GM21825 (cell line): ENCODE results near the gene KIF17.

Source experiments
- ATAC-seq: cut with Tn5 transposase; IDR thresholded peaks from one replicate; pipeline ENCODE4 v1.9.1; 2021; ENCODE audit warnings: mild to moderate bottlenecking, moderate library complexity; ENCODE audit not compliant: unreplicated experiment

The KIF17 gene

DNA sequence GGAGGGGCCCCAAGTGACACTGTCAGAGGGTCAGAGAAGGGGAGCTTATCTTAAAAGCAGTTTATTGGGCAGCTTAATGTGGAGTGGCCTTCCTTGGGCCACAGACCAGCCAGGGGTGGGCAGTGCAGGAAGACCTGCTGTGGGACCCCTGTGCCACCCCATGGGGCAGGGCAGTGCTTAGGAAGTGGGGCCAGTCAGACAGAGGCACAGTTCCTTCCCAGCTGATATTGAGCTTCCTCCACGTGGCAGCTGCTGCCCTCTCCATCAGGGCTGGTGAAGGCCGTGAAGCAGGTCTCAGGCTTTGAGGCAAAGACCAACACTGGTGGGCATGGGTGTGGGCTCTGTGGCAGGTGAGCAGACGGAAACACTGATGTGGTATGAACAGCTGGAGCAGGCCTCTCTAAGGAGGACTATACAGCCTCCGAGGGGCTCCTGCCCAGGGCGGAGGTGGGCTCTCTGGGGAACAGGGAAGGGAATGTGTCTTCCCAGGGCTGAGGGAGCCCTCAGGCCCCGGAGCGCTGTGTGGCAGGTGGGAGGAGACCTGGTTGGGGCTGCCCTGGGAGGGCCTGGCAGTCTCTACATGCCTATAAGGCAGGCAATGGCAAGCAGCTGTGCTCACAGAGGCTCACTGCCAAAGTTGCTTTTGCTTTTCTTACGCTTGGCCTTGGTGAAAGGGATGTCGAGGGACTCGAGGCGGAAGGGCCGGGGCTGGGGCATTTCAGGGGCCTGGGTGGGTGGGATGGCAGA lies 53.7 kb downstream of the KIF17 start:
- no peak for ATAC-seq

DNA sequence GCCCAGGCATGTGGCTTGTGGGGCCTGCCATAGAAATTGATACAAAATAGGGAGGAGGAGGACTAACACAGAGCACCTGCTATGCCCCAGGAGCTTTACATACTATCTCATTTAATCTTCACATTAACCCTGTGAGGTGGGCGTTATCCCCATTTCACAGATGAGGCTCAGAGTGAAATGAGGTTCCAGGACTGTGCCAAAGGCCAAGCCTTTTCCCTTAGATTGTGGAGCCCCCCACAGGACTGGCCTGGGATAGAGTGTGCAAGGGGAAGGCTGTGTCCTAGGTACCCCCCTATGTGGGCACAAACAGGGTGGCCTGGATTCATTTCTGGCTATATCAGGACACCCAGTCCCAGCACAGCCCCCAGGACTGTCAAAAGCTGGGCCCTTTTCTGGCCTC lies 54.4 kb downstream of the KIF17 start:
- no peak for ATAC-seq

DNA sequence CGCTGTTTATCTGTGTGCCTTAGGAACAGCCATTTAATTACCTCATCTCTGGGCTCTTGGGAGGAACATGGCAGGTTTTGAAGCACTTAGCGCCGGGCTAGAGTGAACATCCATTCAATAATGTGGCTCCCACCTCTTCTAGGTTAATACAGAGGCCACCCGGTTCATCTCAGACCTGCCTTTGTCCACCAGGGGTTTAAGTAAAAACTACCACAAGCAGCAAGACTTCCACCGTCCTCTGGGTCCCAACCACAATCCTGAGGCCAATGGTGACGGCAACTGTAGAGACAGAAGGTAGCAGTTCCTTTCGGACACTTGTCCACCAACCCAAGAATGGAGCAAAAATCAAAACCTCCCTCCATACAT lies 55.7 kb downstream of the KIF17 start:
- no peak for ATAC-seq

DNA sequence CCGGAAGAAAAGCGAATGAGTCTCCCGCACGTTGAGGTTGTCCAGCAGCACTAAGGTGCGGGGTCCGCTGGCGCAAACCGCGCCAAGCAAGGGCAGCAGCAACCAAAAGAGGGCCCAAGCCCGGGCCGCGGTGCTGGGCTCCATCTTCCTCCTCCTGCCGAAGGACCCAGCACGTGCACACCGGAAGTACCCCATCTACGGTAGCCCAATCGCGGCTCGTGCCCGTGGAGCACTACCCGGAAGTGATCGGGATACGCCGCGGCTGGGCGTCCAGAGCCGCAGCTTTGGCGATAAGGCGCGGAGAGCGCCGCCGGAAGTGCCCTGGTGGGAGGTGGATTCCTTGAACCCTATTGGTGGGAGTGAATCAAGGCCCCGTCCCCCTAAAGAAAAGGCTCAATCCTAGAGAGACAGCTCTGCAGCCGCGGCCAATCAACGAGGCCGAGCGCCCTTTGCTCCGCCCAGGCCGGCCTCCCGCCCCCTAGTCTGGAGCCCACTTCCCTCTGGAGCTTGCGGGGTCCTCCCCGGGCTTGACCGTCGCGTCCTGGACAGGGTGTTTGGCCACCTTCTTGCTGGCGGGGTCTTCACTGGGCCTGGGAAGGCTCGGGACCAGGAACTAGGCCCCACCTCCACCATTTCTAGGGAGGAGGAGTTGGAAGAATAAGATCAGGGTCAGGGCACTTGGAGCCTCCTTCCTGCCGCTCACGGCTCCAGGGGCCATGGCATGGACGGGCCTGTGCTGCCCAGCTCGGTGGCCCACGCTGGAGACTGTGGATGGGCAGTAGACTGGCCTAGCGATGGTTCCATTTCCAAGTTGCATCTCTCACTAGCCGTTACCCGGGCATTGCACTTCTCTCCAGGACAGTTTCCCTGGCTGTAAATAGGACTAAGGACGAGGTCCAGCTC lies 56.3 kb downstream of the KIF17 start, which contains the start of gene DDOST:
TSS of gene DDOST (minus strand) at position 163 of the 903 bp plus-strand sequence. CDS start at position 144, 19 bp downstream.
- peak; percentile 95 for ATAC-seq

DNA sequence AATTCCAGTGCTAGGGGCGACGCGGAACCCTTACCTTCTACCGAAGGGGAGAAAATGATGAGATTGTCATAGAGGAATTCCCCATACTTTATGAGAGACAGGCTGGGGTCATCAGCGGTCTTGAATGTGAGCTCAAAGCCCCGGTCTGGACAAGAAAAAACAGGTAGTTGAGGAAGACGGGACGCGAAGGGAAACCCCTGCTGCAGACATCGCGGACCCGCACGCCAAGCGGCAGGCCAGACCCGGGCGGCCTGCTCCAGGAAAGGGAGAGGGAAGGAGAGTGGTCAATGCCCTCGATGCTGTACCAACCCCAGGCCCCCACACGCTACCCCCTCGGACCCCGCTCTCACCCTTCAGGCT lies 57.0 kb downstream of the KIF17 start:
- ATAC-seq = no peak

- no peak for ATAC-seq
These were observed 57.4 kb downstream of the KIF17 start for GRCh38 chr1:20660363-20660762.

DNA sequence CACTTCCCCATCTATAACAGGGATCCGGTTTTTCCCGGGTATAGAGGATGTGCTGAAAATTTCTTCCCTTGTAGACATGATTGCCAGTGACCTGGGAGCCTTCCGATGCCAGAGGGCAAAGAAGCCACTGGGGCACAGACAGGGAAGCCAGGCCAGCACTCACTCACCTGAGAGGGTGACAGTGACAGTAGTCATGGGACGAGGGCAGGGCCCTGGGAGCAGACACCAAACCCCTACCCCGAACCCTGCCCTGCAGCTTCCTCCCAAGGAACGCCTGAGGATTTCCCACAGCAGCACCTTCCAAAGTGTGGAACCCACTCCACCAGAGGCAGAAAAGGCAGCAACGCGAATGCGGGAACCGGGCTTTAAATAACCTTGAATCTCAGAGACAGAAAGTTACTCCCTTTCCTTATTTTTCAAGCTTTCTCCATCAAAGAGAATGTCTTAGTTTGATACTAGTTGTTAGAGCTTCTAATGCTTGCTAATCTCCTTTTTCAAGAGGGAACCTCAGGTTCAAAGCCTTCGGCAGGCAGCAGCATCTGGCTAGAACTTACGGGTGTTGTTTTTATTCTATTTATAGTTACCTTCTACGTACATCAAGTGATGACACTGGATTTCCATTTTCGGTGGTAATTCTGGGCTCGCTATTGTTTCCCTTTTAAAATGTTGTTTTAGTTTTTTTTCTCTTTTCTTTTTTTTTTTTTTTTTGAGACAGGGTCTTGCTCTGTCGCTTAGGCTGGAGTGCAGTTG lies 59.5 kb downstream of the KIF17 start:
- ATAC-seq = no peak

DNA sequence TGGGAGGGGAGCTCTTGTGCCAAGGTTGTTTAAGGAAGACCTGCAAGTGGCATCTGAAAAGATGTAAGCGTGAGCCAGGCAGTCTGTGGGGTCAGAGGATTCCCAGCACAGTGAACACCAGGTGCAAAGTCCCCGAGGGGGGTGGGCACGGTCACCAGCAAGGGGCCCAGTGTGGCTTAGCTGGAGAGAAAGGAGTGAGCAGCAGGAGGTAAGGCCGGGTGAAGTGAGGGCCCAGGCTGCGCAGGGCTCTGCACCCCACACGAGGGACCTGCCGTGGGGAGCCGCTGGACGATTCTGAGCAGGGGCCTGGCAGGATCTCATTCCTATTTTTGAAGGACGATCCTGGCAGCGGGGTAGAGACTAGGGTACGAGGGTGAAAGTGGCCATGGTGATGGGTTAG lies 60.8 kb downstream of the KIF17 start:
- no peak for ATAC-seq

GRCh38 chr1:20654104-20654690 lies 63.6 kb downstream of the KIF17 start:
- ATAC-seq = no peak

DNA sequence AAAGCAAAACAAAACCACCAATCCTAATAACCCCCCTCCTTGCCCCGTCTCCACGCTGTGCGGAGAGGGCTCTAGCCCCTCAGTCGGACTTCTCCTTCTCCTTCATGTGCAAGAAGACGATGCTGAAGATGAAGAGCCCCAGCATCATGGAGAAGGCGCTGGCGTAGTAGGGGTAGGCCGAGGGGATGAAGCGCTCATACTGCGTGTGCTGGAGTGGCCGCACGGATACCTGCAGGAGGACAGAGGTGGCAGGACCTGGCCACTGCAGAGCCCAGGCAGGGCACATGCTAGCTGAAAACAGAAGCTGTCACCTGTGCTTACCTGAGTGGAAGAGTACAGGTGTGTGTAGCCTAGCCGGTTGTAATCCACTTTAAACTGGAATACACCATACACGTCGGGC lies 65.5 kb downstream of the KIF17 start:
- no peak for ATAC-seq

DNA sequence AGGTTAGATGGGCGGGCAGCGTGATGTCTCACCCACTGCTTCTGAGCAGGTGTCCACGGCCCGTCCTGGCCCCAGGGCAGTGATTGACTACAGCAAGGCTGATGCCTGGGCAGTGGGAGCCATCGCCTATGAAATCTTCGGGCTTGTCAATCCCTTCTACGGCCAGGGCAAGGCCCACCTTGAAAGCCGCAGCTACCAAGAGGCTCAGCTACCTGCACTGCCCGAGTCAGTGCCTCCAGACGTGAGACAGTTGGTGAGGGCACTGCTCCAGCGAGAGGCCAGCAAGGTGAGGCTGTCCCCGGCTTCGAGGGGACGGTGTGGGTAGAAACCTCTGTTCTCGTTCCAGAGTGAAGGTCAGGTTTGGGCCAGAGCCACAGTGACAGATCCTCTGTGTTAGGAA lies 68.9 kb downstream of the KIF17 start:
- no peak for ATAC-seq

GRCh38 chr1:20648438-20648837 lies 69.4 kb downstream of the KIF17 start:
- ATAC-seq = no peak

- ATAC-seq = no peak
These were observed 72.4 kb downstream of the KIF17 start for GRCh38 chr1:20645414-20645813.

- no peak for ATAC-seq
These were observed 73.4 kb downstream of the KIF17 start for GRCh38 chr1:20644416-20644815.

DNA sequence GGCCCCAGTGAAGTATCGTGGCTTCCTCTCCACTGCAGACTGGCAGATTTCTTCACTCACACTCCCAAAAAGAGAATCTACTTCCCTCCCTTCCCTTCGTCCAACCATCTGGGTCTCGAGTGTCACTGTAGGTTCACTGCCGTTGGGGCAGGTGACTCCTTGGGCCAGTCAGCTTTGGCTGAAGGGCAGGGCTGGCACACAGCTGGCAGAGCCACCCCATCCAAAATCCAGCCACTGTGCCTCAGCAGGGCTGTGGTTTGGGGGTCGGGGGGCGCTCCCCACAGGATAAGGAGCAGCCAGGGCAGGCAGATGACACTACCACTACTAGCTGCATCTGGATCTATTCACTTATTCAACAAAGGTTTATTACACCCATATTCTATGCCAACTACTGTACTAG lies 74.7 kb downstream of the KIF17 start:
- no peak for ATAC-seq

- no peak for ATAC-seq
These were observed 75.8 kb downstream of the KIF17 start for GRCh38 chr1:20641975-20642374.

GRCh38 chr1:20640183-20640597 lies 77.6 kb downstream of the KIF17 start:
- no peak for ATAC-seq

DNA sequence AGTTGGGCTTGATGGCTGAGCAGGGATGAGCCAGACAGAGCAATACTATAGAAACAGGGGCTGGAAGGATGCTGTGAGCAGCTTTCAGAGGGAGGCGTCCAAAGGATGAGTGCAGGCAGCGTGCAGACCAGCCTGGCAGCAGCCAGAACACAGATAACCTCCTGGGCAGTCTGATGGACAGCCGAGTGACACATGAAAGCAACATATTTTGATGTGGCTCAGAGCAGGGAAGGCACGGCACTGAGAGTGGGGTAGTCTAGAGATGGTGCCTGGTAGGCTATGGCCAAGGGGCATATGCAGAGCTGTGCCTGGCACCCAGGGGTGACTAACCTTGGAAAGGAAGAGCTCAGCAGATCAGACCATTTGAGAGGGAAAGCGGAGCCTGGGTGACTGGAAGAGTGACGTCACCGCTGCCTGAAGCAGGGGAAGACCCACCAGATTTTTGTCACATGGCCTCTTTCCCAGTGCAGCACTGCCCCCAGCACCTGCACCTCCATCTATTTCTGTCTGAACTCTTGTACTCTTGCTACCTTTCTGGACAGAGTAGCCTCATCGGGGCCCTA lies 80.9 kb downstream of the KIF17 start:
- ATAC-seq = no peak

DNA sequence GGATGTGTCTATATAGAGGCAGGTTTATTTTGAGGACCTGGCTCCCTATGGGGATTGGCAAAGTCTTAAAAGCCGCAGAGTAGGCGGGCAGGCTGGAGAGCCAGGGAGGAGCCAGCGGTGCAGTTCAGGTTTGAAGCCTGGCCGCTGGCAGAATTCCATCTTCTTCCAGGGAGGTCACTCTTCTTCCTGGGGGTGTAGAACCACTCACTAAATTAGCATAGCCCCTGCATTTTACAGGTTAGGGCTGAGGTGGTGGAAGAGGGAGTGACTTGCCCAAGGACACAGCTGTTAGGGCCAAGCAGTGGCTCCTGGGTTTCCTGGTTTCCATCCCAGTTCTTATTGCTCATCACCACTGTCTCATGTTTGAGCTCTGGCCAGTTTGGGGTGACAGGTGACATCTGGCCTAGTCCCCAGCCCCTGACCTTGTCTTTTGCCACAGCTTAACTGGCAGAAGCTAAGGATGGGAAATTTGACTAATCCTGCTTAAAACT lies 83.2 kb downstream of the KIF17 start:
- no peak for ATAC-seq

- ATAC-seq = no peak
These were observed 83.7 kb downstream of the KIF17 start for GRCh38 chr1:20634065-20634593.
